ENCODE results near the gene ENOX1. TPM values are rescaled to one million over a fixed set of nuclear protein-coding genes. Genes with fewer than 3 reads are reported as not detected.

Gene ENOX1
- total RNA-seq, 1 donor from 2014 or later, result 3.0 TPM

DNA sequence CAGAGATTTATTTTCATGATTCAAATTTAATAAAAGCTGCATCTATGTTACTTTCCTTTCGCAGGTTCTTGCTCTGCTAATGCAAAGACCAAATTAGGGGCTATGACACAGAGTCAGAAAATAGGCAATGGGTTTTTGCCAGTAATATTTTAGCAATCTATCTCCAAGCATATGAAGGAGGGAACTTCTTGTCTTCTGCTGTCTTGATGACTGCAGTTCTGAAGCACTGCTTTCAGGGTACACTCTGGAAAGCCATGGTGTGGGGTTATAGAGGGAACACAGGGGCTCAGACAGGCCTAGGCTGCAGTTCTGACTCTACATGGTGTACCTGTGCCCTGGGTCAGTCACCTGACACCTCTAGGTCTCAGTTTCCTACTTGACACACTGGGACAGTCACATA, 500.0 kb downstream of the ENOX1 start:
- Mint-ChIP-seq H3K9me3 (no peaks in the 10 kb centered on the region), H3K4me1 (peaks cover 14% of the 10 kb centered on the region), H3K27ac (no peak overlapping the region), H3K36me3 (no peaks in the 10 kb centered on the region), H3K4me3 (no peak overlapping the region), H3K27me3 (ENCODE audit: low read depth) (no peaks in the 10 kb centered on the region)
- TF ChIP-seq CTCF (IDR thresholded peaks at IDR 0.05; ENCODE audit: unreplicated experiment), result no peak
- DNase-seq (ENCODE audit: low spot score in 2 of 2, unreplicated experiment in 2 of 2), result no peak

GRCh38 chr13:43285933-43286597, 500.7 kb downstream of the ENOX1 start:
- no peaks in the 10 kb centered on the region for H3K9me3 Mint-ChIP-seq
- H3K4me1 Mint-ChIP-seq, result peaks cover 14% of the 10 kb centered on the region
- no peaks in the 10 kb centered on the region for H3K36me3 Mint-ChIP-seq
- no peak for TF ChIP-seq CTCF (IDR thresholded peaks at IDR 0.05; ENCODE audit: unreplicated experiment)
- no peak for DNase-seq (ENCODE audit: low spot score in 2 of 2, unreplicated experiment in 2 of 2)
- no peaks in the 10 kb centered on the region for H3K27me3 Mint-ChIP-seq (ENCODE audit: low read depth)
- no peak overlapping the region for H3K27ac Mint-ChIP-seq
- H3K4me3 Mint-ChIP-seq, result no peak overlapping the region

GRCh38 chr13:43284162-43284561, 502.6 kb downstream of the ENOX1 start:
- H3K4me3 Mint-ChIP-seq, result no peak overlapping the region
- H3K27me3 Mint-ChIP-seq (ENCODE audit: low read depth), result no peaks in the 10 kb centered on the region
- TF ChIP-seq CTCF (IDR thresholded peaks at IDR 0.05; ENCODE audit: unreplicated experiment), result no peak
- DNase-seq (ENCODE audit: low spot score in 2 of 2, unreplicated experiment in 2 of 2), result no peak
- H3K27ac Mint-ChIP-seq, result no peak overlapping the region
- H3K9me3 Mint-ChIP-seq, result no peaks in the 10 kb centered on the region
- no peaks in the 10 kb centered on the region for H3K36me3 Mint-ChIP-seq
- H3K4me1 Mint-ChIP-seq, result peaks cover 14% of the 10 kb centered on the region

GRCh38 chr13:43279696-43280095, 507.1 kb downstream of the ENOX1 start:
- no peak overlapping the region for H3K27ac Mint-ChIP-seq
- peaks cover 6% of the 10 kb centered on the region for H3K4me1 Mint-ChIP-seq
- DNase-seq (ENCODE audit: low spot score in 2 of 2, unreplicated experiment in 2 of 2), result no peak
- no peaks in the 10 kb centered on the region for H3K9me3 Mint-ChIP-seq
- TF ChIP-seq CTCF (IDR thresholded peaks at IDR 0.05; ENCODE audit: unreplicated experiment), result no peak
- no peaks in the 10 kb centered on the region for H3K27me3 Mint-ChIP-seq (ENCODE audit: low read depth)
- no peaks in the 10 kb centered on the region for H3K36me3 Mint-ChIP-seq
- H3K4me3 Mint-ChIP-seq, result no peak overlapping the region

DNA sequence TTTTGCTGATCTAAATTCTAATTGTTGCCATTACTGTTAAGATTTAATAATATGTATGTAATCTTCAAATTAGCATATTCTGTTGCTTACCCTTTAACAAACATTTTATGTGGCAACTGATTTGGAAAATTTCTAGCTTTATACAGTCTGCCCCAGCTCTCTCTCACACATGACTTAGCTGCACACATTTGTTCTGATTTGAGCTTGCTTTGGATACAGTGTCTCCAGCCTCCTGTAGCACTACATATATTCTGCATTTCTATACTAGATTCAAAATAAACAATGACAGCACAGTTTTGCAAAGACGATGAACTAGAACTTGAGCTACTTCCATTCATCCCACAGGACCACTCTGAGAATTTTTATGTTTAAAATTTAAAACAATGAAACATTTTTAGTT, 508.6 kb downstream of the ENOX1 start:
- Mint-ChIP-seq H3K27ac (no peak overlapping the region), H3K36me3 (no peaks in the 10 kb centered on the region), H3K4me3 (no peak overlapping the region), H3K9me3 (no peaks in the 10 kb centered on the region), H3K27me3 (ENCODE audit: low read depth) (no peaks in the 10 kb centered on the region), H3K4me1 (peaks cover 8% of the 10 kb centered on the region)
- DNase-seq (ENCODE audit: low spot score in 2 of 2, unreplicated experiment in 2 of 2), result no peak
- no peak for TF ChIP-seq CTCF (IDR thresholded peaks at IDR 0.05; ENCODE audit: unreplicated experiment)

- Mint-ChIP-seq H3K9me3 (no peaks in the 10 kb centered on the region), H3K36me3 (no peaks in the 10 kb centered on the region), H3K4me1 (peaks cover 12% of the 10 kb centered on the region), H3K27ac (no peak overlapping the region), H3K4me3 (no peak overlapping the region), H3K27me3 (ENCODE audit: low read depth) (no peaks in the 10 kb centered on the region)
- DNase-seq (ENCODE audit: low spot score in 2 of 2, unreplicated experiment in 2 of 2), result no peak
- no peak for TF ChIP-seq CTCF (IDR thresholded peaks at IDR 0.05; ENCODE audit: unreplicated experiment)
Observed at GRCh38 chr13:43277142-43277541, 509.6 kb downstream of the ENOX1 start.

Measured in mesothelial cell of epicardium (in vitro differentiated cells).